AG09319 (cell line): ENCODE measurements around the gene THSD7B.

Source experiments
- DNase-seq: peaks from one replicate; pipeline ENCODE4 v3.0.0-alpha.2; 2010; ENCODE audit warnings: low read depth; ENCODE audit errors: extremely low read depth
- CTCF ChIP-seq: IDR thresholded peaks from 2 replicates; pipeline ENCODE4 v1.5.1; 2011; ENCODE audit warnings: low read depth, mild to moderate bottlenecking, inconsistent platforms, low read length, moderate library complexity

Gene THSD7B

GRCh38 chr2:137590102-137590501, 824.8 kb downstream of the THSD7B start:
- TF ChIP-seq CTCF, result no peak
- DNase-seq, result no peak

- no peak for TF ChIP-seq CTCF
- no peak for DNase-seq
Measured at GRCh38 chr2:137607722-137608318, 842.5 kb downstream of the THSD7B start.

- no peak for TF ChIP-seq CTCF
- no peak for DNase-seq
Measured at GRCh38 chr2:137638932-137639331, 873.6 kb downstream of the THSD7B start.

GRCh38 chr2:137644731-137645130, 879.4 kb downstream of the THSD7B start:
- DNase-seq, result no peak
- no peak for TF ChIP-seq CTCF

GRCh38 chr2:137654046-137654445, 888.7 kb downstream of the THSD7B start:
- no peak for DNase-seq
- TF ChIP-seq CTCF, result no peak

GRCh38 chr2:137655814-137656213, 890.5 kb downstream of the THSD7B start:
- DNase-seq, result no peak

GRCh38 chr2:137658433-137658832, 893.1 kb downstream of the THSD7B start:
- TF ChIP-seq CTCF, result no peak
- DNase-seq, result no peak

More at GRCh38 chr2:137655814-137656213, 890.5 kb downstream of the THSD7B start:
- no peak for TF ChIP-seq CTCF
